OCI-LY7 (cell line): ENCODE measurements around the gene HGS.

ENCODE experiments used
- CTCF ChIP-seq: fragments of 200-600 bp; sonication (generic); conservative IDR thresholded peaks from 2 replicates; pipeline ENCODE4 v1.5.1; 2014; ENCODE audit warnings: mild to moderate bottlenecking, antibody characterized with exemption, low read length, moderate library complexity, mixed read lengths
- EZH2phosphoT487 ChIP-seq: fragments of 200-600 bp; sonication (generic); IDR thresholded peaks from 2 replicates; pipeline ENCODE4 v1.6.1; 2018; ENCODE audit warnings: low read depth, borderline replicate concordance, mild to moderate bottlenecking, mixed run types, antibody characterized with exemption, low read length, moderate library complexity, mixed read lengths

- TF ChIP-seq CTCF = no peak
- TF ChIP-seq EZH2phosphoT487 = no peak
Observed at GRCh38 chr17:81715872-81716673, 32.3 kb downstream of the HGS start.
